WTC11 (cell line): ENCODE results near the gene LMF1.

Experiments
- CTCF ChIP-seq: fragments of 200-600 bp; IDR thresholded peaks from 2 replicates; pipeline ENCODE4 v1.8.0; 2022; ENCODE audit warnings: antibody characterized with exemption
- ESRRA ChIP-seq: sonication (generic); formaldehyde crosslinking; IDR thresholded peaks from 2 replicates; pipeline ENCODE4 v1.8.1; 2022; ENCODE audit warnings: mild to moderate bottlenecking, missing genetic modification reagents, borderline replicate concordance
- FOXP4 ChIP-seq: sonication (generic); formaldehyde crosslinking; IDR thresholded peaks from 2 replicates; pipeline ENCODE4 v1.8.0; 2022; ENCODE audit warnings: mild to moderate bottlenecking, missing genetic modification reagents
- HMGA2 ChIP-seq: fragments of 250-450 bp; sonication (Bioruptor Pico); IDR thresholded peaks from 2 replicates; pipeline ENCODE4 v1.4.0; 2021; ENCODE audit warnings: mild to moderate bottlenecking, moderate library complexity
- JUN ChIP-seq: sonication (generic); formaldehyde crosslinking; IDR thresholded peaks from 2 replicates; pipeline ENCODE4 v1.8.0; 2023; ENCODE audit warnings: mild to moderate bottlenecking, missing genetic modification reagents
- KAT7 ChIP-seq: sonication (generic); formaldehyde crosslinking; IDR thresholded peaks from 2 replicates; pipeline ENCODE4 v1.8.1; 2023; ENCODE audit warnings: missing genetic modification reagents, mild to moderate bottlenecking, borderline replicate concordance
- NFE2L1 ChIP-seq: sonication (generic); formaldehyde crosslinking; IDR thresholded peaks from 2 replicates; pipeline ENCODE4 v1.8.1; 2023; ENCODE audit warnings: missing genetic modification reagents
- NR2C2 ChIP-seq: sonication (generic); formaldehyde crosslinking; IDR thresholded peaks from 2 replicates; pipeline ENCODE4 v1.8.0; 2022; ENCODE audit warnings: mild to moderate bottlenecking, missing genetic modification reagents
- SOX15 ChIP-seq: fragments of 250-450 bp; sonication (Bioruptor Pico); IDR thresholded peaks from 2 replicates; pipeline ENCODE4 v1.9.0; 2021; ENCODE audit warnings: mild to moderate bottlenecking
- SP1 ChIP-seq: sonication (generic); formaldehyde crosslinking; conservative IDR thresholded peaks from 2 replicates; pipeline ENCODE4 v1.8.1; 2022; ENCODE audit warnings: missing genetic modification reagents
- ZNF121 ChIP-seq: sonication (generic); formaldehyde crosslinking; IDR thresholded peaks from 2 replicates; pipeline ENCODE4 v1.8.0; 2023; ENCODE audit warnings: missing genetic modification reagents
- TF ChIP-seq, protein P1 (sequence below): sonication (generic); formaldehyde crosslinking; IDR thresholded peaks from 2 replicates; pipeline ENCODE4 v1.8.1; 2022; ENCODE audit warnings: missing genetic modification reagents, borderline replicate concordance
- TF ChIP-seq, protein P2 (sequence below): sonication (generic); formaldehyde crosslinking; IDR thresholded peaks from 2 replicates; pipeline ENCODE4 v1.8.1; 2022; ENCODE audit warnings: low read depth, mild to moderate bottlenecking, moderate library complexity, missing genetic modification reagents, borderline replicate concordance

DNA sequence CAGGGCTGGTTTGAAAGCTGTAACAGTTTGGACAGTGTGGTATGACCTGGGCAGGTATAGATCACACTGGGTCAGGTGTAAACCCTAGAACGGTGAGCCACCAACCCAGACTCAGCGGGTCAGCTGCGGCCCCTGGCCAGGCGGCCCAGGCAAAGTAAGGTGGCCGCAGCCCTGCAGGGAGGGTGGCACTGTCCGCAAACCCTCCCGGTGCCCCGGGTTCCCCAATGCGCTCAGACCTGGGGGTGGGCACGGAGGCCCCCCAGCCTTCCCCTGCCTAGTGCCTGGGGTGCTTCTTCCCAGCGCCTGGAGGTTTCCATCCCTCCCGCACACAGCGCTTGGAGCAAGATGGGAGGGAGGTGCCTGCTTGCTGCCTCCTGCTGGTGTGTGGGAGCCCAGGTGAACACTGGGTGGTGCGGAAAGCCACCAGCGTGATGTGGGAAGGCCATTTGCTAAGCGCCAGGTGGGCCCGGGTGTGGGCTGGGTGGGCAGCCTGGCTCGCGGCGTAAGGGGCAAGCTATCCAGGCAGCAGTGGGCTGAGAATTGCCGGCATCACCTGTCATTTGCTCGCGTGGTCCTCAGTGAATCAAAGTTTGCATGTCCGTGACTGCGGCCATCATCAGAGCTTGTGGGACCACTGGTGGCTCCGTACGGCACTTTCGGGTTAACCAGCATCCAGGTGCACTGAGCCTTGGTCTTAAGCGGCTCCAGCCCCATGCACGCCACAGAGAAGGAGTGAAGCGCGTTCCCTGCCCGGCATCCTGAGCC, 122.9 kb downstream of the LMF1 start:
- no peak for TF ChIP-seq KAT7 (CRISPR knock-in tag)
- TF ChIP-seq HMGA2 = no peak
- TF ChIP-seq FOXP4 = no peak
- TF ChIP-seq CTCF = no peak
- no peak for TF ChIP-seq SP1
- TF ChIP-seq NFE2L1 = no peak
- TF ChIP-seq ZNF121 (CRISPR knock-in tag) = no peak
- TF ChIP-seq, protein P1, sequence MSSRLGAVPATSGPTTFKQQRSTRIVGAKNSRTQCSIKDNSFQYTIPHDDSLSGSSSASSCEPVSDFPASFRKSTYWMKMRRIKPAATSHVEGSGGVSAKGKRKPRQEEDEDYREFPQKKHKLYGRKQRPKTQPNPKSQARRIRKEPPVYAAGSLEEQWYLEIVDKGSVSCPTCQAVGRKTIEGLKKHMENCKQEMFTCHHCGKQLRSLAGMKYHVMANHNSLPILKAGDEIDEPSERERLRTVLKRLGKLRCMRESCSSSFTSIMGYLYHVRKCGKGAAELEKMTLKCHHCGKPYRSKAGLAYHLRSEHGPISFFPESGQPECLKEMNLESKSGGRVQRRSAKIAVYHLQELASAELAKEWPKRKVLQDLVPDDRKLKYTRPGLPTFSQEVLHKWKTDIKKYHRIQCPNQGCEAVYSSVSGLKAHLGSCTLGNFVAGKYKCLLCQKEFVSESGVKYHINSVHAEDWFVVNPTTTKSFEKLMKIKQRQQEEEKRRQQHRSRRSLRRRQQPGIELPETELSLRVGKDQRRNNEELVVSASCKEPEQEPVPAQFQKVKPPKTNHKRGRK (CRISPR knock-in tag) = no peak
- TF ChIP-seq NR2C2 = no peak
- TF ChIP-seq JUN (CRISPR knock-in tag) = no peak
- TF ChIP-seq, protein P2, sequence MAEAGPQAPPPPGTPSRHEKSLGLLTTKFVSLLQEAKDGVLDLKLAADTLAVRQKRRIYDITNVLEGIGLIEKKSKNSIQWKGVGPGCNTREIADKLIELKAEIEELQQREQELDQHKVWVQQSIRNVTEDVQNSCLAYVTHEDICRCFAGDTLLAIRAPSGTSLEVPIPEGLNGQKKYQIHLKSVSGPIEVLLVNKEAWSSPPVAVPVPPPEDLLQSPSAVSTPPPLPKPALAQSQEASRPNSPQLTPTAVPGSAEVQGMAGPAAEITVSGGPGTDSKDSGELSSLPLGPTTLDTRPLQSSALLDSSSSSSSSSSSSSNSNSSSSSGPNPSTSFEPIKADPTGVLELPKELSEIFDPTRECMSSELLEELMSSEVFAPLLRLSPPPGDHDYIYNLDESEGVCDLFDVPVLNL (CRISPR knock-in tag) = no peak
- no peak for TF ChIP-seq ESRRA (CRISPR knock-in tag)
- no peak for TF ChIP-seq SOX15 (CRISPR knock-in tag)
